GM23338 (cell line): ENCODE measurements around the gene CD47. TPM values are rescaled to one million over a fixed set of nuclear protein-coding genes. Genes with fewer than 3 reads are reported as not detected.

Experiments used
- ATAC-seq: fragments of 200-7000 bp; cut with Tn5 transposase; 3 replicates; pipeline ENCODE4 v1.9.1; 2020
- DNase-seq: peaks from one replicate; pipeline ENCODE4 v3.0.0-alpha.2; 2015; ENCODE audit warnings: low spot score
- H2AFZ ChIP-seq: fragments of 200-600 bp; sonication (generic); 2 replicates; pipeline ENCODE4 v1.8.0; 2016; ENCODE audit warnings: antibody characterized with exemption, mild to moderate bottlenecking, moderate library complexity
- H3F3A ChIP-seq: fragments of 200-600 bp; sonication (generic); replicated peaks from 2 replicates; pipeline ENCODE4 v1.8.0; 2017; ENCODE audit warnings: antibody characterized with exemption, mixed run types, low read depth
- H3K27ac ChIP-seq: fragments of 200-600 bp; sonication (generic); 2 replicates; pipeline ENCODE4 v1.6.1; 2016; ENCODE audit warnings: low read depth
- H3K27me3 ChIP-seq: fragments of 200-600 bp; sonication (generic); 2 replicates; pipeline ENCODE4 v1.8.0; 2016; ENCODE audit warnings: mild to moderate bottlenecking, mixed run types, moderate library complexity; ENCODE audit not compliant: insufficient read depth
- H3K36me3 ChIP-seq: fragments of 200-600 bp; sonication (generic); 2 replicates; pipeline ENCODE4 v1.8.0; 2016; ENCODE audit warnings: mild to moderate bottlenecking; ENCODE audit not compliant: insufficient read depth
- H3K4me1 ChIP-seq: fragments of 200-600 bp; sonication (generic); 2 replicates; pipeline ENCODE4 v1.8.0; 2016; ENCODE audit warnings: mild to moderate bottlenecking, moderate library complexity; ENCODE audit not compliant: insufficient read depth
- H3K4me2 ChIP-seq: fragments of 200-600 bp; sonication (generic); 2 replicates; pipeline ENCODE4 v1.7.1; 2017; ENCODE audit warnings: mixed run types
- H3K4me3 ChIP-seq: fragments of 200-600 bp; sonication (generic); 2 replicates; pipeline ENCODE4 v1.6.1; 2016; ENCODE audit warnings: mixed run types
- H3K79me2 ChIP-seq: fragments of 200-600 bp; sonication (generic); replicated peaks from 2 replicates; pipeline ENCODE4 v1.8.0; 2017; ENCODE audit warnings: mild to moderate bottlenecking; ENCODE audit not compliant: insufficient read depth
- H3K9me2 ChIP-seq: fragments of 200-600 bp; sonication (generic); 2 replicates; pipeline ENCODE4 v1.8.0; 2017; ENCODE audit not compliant: insufficient read depth
- H4K20me1 ChIP-seq: fragments of 200-600 bp; sonication (generic); replicated peaks from 2 replicates; pipeline ENCODE4 v1.8.0; 2017; ENCODE audit warnings: mild to moderate bottlenecking; ENCODE audit not compliant: insufficient read depth
- H3K27ac Mint-ChIP-seq: 2 replicates; pipeline ENCODE4 v1.8.0; 2020; ENCODE audit warnings: inconsistent platforms, mild to moderate bottlenecking, moderate library complexity, mixed read lengths
- H3K27me3 Mint-ChIP-seq: 3 replicates; pipeline ENCODE4 v1.8.0; 2022; ENCODE audit warnings: low read depth, mild to moderate bottlenecking, moderate library complexity, mixed read lengths, inconsistent platforms; ENCODE audit not compliant: insufficient read depth, poor library complexity
- H3K36me3 Mint-ChIP-seq: 3 replicates; pipeline ENCODE4 v1.8.0; 2021; ENCODE audit warnings: low read depth, mild to moderate bottlenecking, inconsistent platforms, moderate library complexity, mixed read lengths
- H3K4me1 Mint-ChIP-seq: 3 replicates; pipeline ENCODE4 v1.8.0; 2020; ENCODE audit warnings: mild to moderate bottlenecking, inconsistent platforms, mixed read lengths
- H3K4me3 Mint-ChIP-seq: 3 replicates; pipeline ENCODE4 v1.8.0; 2021; ENCODE audit warnings: moderate library complexity, mild to moderate bottlenecking, inconsistent platforms, mixed read lengths
- H3K9me3 Mint-ChIP-seq: 3 replicates; pipeline ENCODE4 v1.8.0; 2020; ENCODE audit warnings: moderate library complexity, mild to moderate bottlenecking, inconsistent platforms, mixed read lengths
- CREB1 ChIP-seq: fragments of 250-450 bp; sonication (Bioruptor Pico); IDR thresholded peaks from 2 replicates; pipeline ENCODE4 v1.5.0; 2020; ENCODE audit warnings: low read depth, mild to moderate bottlenecking, moderate library complexity
- EZH2 ChIP-seq: fragments of 200-600 bp; sonication (generic); IDR thresholded peaks from one replicate; pipeline ENCODE4 v1.8.0; 2017; ENCODE audit warnings: antibody characterized with exemption, mild to moderate bottlenecking, low read depth; ENCODE audit not compliant: unreplicated experiment
- EZH2phosphoT487 ChIP-seq: fragments of 200-600 bp; sonication (generic); IDR thresholded peaks from one replicate; pipeline ENCODE4 v1.8.1; 2018; ENCODE audit warnings: antibody characterized with exemption; ENCODE audit not compliant: unreplicated experiment
- JUNB ChIP-seq: IDR thresholded peaks from one replicate; pipeline ENCODE4 v1.6.1; 2016; ENCODE audit warnings: antibody characterized with exemption; ENCODE audit not compliant: unreplicated experiment
- POLR2AphosphoS5 ChIP-seq: IDR thresholded peaks from 2 replicates; pipeline ENCODE4 v1.6.1; 2016; ENCODE audit warnings: antibody characterized with exemption, low read depth
- ZNF114 ChIP-seq: fragments of 250-450 bp; sonication (Bioruptor Pico); IDR thresholded peaks from 2 replicates; pipeline ENCODE4 v1.5.0; 2020; ENCODE audit warnings: mild to moderate bottlenecking, moderate library complexity
- polyA plus RNA-seq: library from polyadenylated mRNA; unstranded; fragments of >200 nt; fragmentation: Nextera tagmentation; extraction: Ambion mirVana; gene quantifications from 2 replicates; pipeline ENCODE4 v1.2.1, GENCODE V29; 2016
- total RNA-seq: library from RNA; depleted of rRNA; stranded (reverse); fragments of >200 nt; shearing (Covaris generic); gene quantifications from 2 replicates; pipeline ENCODE4 v1.2.3, GENCODE V29; 2014
- TF ChIP-seq, protein P1 (sequence below): fragments of 250-450 bp; sonication (Bioruptor Pico); IDR thresholded peaks from 2 replicates; pipeline ENCODE4 v1.5.0; 2020; ENCODE audit warnings: mild to moderate bottlenecking, moderate library complexity
- TF ChIP-seq, protein P2 (sequence below): IDR thresholded peaks from 2 replicates; pipeline ENCODE4 v1.6.1; 2016; ENCODE audit warnings: antibody characterized with exemption

CD47 gene
- total and polyA plus RNA-seq, 2 experiments from 2014 or later = 22.1 to 26.9 TPM

DNA sequence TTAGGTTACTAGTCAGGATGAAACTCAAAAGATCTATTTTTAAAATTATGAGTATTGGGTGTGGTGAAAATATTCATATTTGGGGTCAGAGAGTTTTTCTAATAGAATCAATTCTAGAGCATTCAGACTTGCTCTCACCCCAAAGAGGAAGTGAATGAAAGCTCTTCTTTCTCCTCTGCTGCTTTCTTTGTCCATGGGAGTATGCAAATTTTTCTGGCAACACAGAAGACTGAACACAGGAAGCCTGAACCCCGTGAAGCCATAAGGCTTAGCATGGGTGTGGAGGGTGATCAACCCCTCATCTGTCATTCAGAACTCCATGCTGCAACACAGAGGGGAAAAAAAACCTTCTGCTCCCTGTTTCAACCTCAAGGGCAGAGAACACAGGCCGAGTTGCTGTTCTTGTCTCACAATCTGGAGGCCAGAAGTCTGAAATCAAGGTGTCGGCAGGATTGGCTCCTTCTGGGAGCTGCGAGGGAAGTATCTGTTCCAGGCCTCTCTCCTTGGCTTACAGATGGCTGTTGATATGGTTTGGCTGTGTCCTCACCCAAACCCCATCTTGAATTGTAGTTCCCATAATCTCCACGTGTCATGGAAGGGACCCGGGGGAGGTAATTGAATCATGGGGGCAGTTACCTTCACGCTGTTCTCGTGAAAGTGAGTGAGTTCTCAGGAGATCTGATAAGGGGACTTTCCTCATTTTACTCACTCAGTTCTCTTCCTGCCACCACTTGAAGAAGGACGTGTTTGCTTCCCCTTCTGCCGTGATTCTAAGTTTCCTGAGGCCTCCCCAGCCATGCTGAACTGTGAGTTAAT lies 33.7 kb upstream of the CD47 start (continued):
- TF ChIP-seq, protein P1, sequence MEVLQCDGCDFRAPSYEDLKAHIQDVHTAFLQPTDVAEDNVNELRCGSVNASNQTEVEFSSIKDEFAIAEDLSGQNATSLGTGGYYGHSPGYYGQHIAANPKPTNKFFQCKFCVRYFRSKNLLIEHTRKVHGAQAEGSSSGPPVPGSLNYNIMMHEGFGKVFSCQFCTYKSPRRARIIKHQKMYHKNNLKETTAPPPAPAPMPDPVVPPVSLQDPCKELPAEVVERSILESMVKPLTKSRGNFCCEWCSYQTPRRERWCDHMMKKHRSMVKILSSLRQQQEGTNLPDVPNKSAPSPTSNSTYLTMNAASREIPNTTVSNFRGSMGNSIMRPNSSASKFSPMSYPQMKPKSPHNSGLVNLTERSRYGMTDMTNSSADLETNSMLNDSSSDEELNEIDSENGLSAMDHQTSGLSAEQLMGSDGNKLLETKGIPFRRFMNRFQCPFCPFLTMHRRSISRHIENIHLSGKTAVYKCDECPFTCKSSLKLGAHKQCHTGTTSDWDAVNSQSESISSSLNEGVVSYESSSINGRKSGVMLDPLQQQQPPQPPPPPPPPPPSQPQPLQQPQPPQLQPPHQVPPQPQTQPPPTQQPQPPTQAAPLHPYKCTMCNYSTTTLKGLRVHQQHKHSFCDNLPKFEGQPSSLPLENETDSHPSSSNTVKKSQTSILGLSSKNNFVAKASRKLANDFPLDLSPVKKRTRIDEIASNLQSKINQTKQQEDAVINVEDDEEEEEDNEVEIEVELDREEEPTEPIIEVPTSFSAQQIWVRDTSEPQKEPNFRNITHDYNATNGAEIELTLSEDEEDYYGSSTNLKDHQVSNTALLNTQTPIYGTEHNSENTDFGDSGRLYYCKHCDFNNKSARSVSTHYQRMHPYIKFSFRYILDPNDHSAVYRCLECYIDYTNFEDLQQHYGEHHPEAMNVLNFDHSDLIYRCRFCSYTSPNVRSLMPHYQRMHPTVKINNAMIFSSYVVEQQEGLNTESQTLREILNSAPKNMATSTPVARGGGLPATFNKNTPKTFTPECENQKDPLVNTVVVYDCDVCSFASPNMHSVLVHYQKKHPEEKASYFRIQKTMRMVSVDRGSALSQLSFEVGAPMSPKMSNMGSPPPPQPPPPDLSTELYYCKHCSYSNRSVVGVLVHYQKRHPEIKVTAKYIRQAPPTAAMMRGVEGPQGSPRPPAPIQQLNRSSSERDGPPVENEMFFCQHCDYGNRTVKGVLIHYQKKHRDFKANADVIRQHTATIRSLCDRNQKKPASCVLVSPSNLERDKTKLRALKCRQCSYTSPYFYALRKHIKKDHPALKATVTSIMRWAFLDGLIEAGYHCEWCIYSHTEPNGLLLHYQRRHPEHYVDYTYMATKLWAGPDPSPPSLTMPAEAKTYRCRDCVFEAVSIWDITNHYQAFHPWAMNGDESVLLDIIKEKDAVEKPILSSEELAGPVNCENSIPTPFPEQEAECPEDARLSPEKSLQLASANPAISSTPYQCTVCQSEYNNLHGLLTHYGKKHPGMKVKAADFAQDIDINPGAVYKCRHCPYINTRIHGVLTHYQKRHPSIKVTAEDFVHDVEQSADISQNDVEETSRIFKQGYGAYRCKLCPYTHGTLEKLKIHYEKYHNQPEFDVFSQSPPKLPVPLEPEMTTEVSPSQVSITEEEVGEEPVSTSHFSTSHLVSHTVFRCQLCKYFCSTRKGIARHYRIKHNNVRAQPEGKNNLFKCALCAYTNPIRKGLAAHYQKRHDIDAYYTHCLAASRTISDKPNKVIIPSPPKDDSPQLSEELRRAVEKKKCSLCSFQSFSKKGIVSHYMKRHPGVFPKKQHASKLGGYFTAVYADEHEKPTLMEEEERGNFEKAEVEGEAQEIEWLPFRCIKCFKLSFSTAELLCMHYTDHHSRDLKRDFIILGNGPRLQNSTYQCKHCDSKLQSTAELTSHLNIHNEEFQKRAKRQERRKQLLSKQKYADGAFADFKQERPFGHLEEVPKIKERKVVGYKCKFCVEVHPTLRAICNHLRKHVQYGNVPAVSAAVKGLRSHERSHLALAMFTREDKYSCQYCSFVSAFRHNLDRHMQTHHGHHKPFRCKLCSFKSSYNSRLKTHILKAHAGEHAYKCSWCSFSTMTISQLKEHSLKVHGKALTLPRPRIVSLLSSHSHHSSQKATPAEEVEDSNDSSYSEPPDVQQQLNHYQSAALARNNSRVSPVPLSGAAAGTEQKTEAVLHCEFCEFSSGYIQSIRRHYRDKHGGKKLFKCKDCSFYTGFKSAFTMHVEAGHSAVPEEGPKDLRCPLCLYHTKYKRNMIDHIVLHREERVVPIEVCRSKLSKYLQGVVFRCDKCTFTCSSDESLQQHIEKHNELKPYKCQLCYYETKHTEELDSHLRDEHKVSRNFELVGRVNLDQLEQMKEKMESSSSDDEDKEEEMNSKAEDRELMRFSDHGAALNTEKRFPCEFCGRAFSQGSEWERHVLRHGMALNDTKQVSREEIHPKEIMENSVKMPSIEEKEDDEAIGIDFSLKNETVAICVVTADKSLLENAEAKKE = peak; percentile 8; the same call in 1 of the 2 replicates
- no peak for TF ChIP-seq EZH2
- TF ChIP-seq CREB1 (CRISPR knock-in tag) = no peak

DNA sequence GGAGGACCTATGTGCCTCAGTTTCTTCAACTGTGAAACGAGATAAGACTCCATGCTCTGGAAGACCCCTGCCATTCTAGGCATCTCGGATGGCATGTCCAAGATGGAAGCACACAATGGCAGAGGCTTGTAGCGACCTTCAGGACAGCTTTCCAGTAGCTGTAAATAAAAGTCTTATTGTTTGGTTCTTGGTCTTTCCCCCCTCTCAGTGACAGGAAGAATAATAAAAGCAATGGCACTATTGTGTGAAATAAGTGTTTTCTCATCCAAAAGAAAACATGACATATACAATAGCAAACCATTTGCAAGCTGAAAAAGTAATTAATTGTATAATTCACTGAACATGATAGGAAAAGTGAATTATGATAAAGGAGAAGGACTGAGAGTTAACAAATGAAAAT lies 32.5 kb upstream of the CD47 start:
- Mint-ChIP-seq H3K4me3 (no peak overlapping the region), H3K36me3 (no peaks in the 10 kb centered on the region), H3K9me3 (no peaks in the 10 kb centered on the region; the same call in 1 of the 3 replicates), H3K4me1 (peaks cover 20% of the 10 kb centered on the region), H3K27me3 (peaks cover 4% of the 10 kb centered on the region), H3K27ac (no peak overlapping the region)
- no peak overlapping the region for H3K4me3 ChIP-seq
- no peaks in the 10 kb centered on the region for H3K79me2 ChIP-seq
- H3K27ac ChIP-seq = no peak overlapping the region
- H2AFZ ChIP-seq = no peak overlapping the region
- no peaks in the 10 kb centered on the region for H3K27me3 ChIP-seq
- peaks cover 5% of the 10 kb centered on the region; the same call in 1 of the 2 replicates for H3K9me2 ChIP-seq
- no peaks in the 10 kb centered on the region for H3F3A ChIP-seq
- H4K20me1 ChIP-seq = no peaks in the 10 kb centered on the region
- TF ChIP-seq JUNB (no peak), CREB1 (CRISPR knock-in tag) (no peak), EZH2phosphoT487 (no peak), ZNF114 (CRISPR knock-in tag) (no peak), POLR2AphosphoS5 (no peak)
- TF ChIP-seq, protein P2, sequence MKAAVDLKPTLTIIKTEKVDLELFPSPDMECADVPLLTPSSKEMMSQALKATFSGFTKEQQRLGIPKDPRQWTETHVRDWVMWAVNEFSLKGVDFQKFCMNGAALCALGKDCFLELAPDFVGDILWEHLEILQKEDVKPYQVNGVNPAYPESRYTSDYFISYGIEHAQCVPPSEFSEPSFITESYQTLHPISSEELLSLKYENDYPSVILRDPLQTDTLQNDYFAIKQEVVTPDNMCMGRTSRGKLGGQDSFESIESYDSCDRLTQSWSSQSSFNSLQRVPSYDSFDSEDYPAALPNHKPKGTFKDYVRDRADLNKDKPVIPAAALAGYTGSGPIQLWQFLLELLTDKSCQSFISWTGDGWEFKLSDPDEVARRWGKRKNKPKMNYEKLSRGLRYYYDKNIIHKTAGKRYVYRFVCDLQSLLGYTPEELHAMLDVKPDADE = no peak
- no peak overlapping the region for H3K4me2 ChIP-seq
- no peaks in the 10 kb centered on the region for H3K36me3 ChIP-seq
- H3K4me1 ChIP-seq = 0 out of 2 replicates have a peak, but pooled peaks cover 3% of the 10 kb centered on the region
- no peak for ATAC-seq
- DNase-seq = no peak
